Measurements from ENCODE around the gene DIPK2A. TPM values are rescaled to one million over a fixed set of nuclear protein-coding genes. Genes with fewer than 3 reads are reported as not detected.
A peak's percentile ranks its signal among the peaks of the same experiment; 100 is the strongest.

The DIPK2A gene
- total RNA-seq, 1 experiment from 2014 or later, result 22.0 TPM

DNA sequence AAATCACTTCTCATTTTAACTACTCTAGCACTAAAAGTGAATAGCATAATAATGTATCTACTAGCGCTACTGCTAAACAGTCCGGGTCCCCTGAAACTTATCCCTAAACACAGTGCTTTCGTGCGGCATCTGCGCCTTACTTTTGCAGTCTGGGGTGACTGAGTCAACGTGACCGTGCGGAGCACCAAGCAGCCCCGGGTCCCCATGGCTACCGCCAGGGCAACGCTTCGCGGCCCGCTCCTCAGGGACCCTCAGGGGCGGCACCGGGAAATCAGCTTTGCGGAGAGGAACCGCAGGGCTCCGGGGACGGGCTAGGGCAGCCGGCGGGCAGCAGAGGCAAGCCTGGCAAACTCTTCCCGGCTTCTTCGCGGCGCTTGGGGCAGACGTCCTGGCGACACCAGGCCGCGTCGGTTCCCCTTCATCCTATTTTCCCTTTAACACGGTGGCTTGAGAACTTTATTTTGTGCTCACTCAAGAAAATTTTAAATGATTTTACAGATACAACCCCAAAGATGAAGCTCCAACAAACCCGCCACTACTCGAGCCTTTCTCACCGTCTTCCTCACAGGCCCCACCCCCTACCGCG is 757 bp upstream of the DIPK2A start:
- Histone ChIP-seq H3K18ac (ENCODE audit: insufficient read length, low read depth, low read length) (peak overlapping the region; percentile 81), H3K56ac (ENCODE audit: insufficient read length, low read depth, low read length) (no peak overlapping the region), H4K5ac (ENCODE audit: insufficient read length, low read depth, low read length) (no peak overlapping the region), H3K79me1 (ENCODE audit: insufficient read depth, low read depth, low read length, poor library complexity, severe bottlenecking) (no peaks in the 10 kb centered on the region), H3K14ac (ENCODE audit: insufficient read depth, low read length) (peak overlapping the region; percentile 62; the same call in 1 of the 2 replicates), H3K79me2 (ENCODE audit: insufficient read depth, low read length) (peaks cover 9% of the 10 kb centered on the region; the same call in 1 of the 2 replicates), H2BK12ac (ENCODE audit: insufficient read length, low read depth, low read length) (no peak overlapping the region), H2AK5ac (ENCODE audit: insufficient read length, low read length) (no peak overlapping the region), H2BK15ac (ENCODE audit: low read depth, low read length) (no peak overlapping the region), H3K4ac (ENCODE audit: low read depth, low read length) (no peak overlapping the region; the same call in 1 of the 2 replicates), H3K4me1 (ENCODE audit: insufficient read depth, low read length) (no peaks in the 10 kb centered on the region), H3K4me2 (ENCODE audit: insufficient read depth, insufficient read length, low read length) (peak overlapping the region; percentile 98), H4K8ac (replicated peaks; ENCODE audit: insufficient read length, low read depth, low read length) (no peak overlapping the region), H2BK5ac (ENCODE audit: insufficient read length, low read length) (no peak overlapping the region), H3K9ac (ENCODE audit: extremely low read depth, insufficient read length, low read length) (peak overlapping the region; percentile 62), H4K91ac (ENCODE audit: insufficient read length, low read depth, low read length) (no peak overlapping the region), H3K27me3 (ENCODE audit: insufficient read depth, low read length) (no peaks in the 10 kb centered on the region), H3K23me2 (ENCODE audit: insufficient read length, low read depth, low read length, poor library complexity, severe bottlenecking) (peaks cover 20% of the 10 kb centered on the region), H2BK120ac (ENCODE audit: low read depth, low read length, poor library complexity, severe bottlenecking) (no peak overlapping the region), H2AFZ (ENCODE audit: low read length) (no peak overlapping the region), H4K20me1 (ENCODE audit: control insufficient read depth, insufficient read depth, insufficient read length) (no peaks in the 10 kb centered on the region), H2BK20ac (ENCODE audit: low read depth, low read length, poor library complexity, severe bottlenecking) (no peak overlapping the region), H3K27ac (ENCODE audit: insufficient read length, low read depth, low read length) (peak overlapping the region; percentile 8), H3K9me3 (ENCODE audit: control insufficient read depth, low read depth, low read length) (no peaks in the 10 kb centered on the region), H3K23ac (ENCODE audit: insufficient read length, low read depth, low read length) (no peak overlapping the region), H3T11ph (ENCODE audit: low read length) (no peak overlapping the region)
- Mint-ChIP-seq H3K27ac (peak overlapping the region; percentile 99 to 100 (median 99)), H3K4me1 (peaks cover 26 to 31% of the 10 kb centered on the region in 2 experiments), H3K4me3 (peak overlapping the region; percentile 90 to 93), H3K9me3 (no peaks in the 10 kb centered on the region; a peak in 2 of 5 replicates), H3K27me3 (ENCODE audit: low read depth) (no peaks in the 10 kb centered on the region; the same call in 1 of the 2 replicates), H3K36me3 (ENCODE audit: insufficient read depth in 1 of 3, low read depth in 3 of 3) (peaks cover 0 to 2% (median 0%) of the 10 kb centered on the region in 3 experiments; a peak in 2 of 7 replicates)
- WGBS (ENCODE audit: extremely low coverage, insufficient read length, low lambda C conversion rate), result no CpG with 5 or more reads among the region's 37 CpGs
- TF ChIP-seq, protein P1, sequence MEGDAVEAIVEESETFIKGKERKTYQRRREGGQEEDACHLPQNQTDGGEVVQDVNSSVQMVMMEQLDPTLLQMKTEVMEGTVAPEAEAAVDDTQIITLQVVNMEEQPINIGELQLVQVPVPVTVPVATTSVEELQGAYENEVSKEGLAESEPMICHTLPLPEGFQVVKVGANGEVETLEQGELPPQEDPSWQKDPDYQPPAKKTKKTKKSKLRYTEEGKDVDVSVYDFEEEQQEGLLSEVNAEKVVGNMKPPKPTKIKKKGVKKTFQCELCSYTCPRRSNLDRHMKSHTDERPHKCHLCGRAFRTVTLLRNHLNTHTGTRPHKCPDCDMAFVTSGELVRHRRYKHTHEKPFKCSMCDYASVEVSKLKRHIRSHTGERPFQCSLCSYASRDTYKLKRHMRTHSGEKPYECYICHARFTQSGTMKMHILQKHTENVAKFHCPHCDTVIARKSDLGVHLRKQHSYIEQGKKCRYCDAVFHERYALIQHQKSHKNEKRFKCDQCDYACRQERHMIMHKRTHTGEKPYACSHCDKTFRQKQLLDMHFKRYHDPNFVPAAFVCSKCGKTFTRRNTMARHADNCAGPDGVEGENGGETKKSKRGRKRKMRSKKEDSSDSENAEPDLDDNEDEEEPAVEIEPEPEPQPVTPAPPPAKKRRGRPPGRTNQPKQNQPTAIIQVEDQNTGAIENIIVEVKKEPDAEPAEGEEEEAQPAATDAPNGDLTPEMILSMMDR (conservative IDR thresholded peaks at IDR 0.05), result no peak; the same call in 2 of the 3 replicates
- DNase-seq, result peak; percentile 65

Measured in H9 (cell line).